Measurements from ENCODE around the gene KNDC1. TPM values are rescaled to one million over a fixed set of nuclear protein-coding genes. Genes with fewer than 3 reads are reported as not detected.
A peak's percentile ranks its signal among the peaks of the same experiment; 100 is the strongest.

Gene KNDC1
- total and polyA plus RNA-seq, 10 of the 15 experiments (the other 5 are each of a cell fraction or from before 2014, with no cell fraction given): 0.03 to 0.11 (median 0.05) TPM; not detected in 7

GRCh38 chr10:133123746-133124356 lies 36.2 kb upstream of the KNDC1 start:
- in situ Hi-C loops (cut with MboI) (no loop called here), intact Hi-C loops (cut with micrococcal nuclease; ENCODE audit: unreplicated experiment) (no loop called here)
- SMC1A ChIA-PET (ENCODE audit: uncharacterized antibody, unreplicated experiment): no interaction called here
- H3K4me1 ChIP-seq (ENCODE audit: control insufficient read depth, insufficient read depth, low read length): no peaks in the 10 kb centered on the region
- TF ChIP-seq YY1 (IDR thresholded peaks at IDR 0.05; ENCODE audit: low read depth, low read length) (no peak), RB1 (IDR thresholded peaks at IDR 0.05; ENCODE audit: borderline replicate concordance) (no peak), MLLT1 (IDR thresholded peaks at IDR 0.05) (no peak), ZNF217 (IDR thresholded peaks at IDR 0.05) (no peak)
- no TSS peak for BruUV-seq (replicated peaks)
- H3K4me3 ChIP-seq: no peak overlapping the region
- no peak overlapping the region for H3K4me2 ChIP-seq (ENCODE audit: control insufficient read depth, insufficient read depth)
- DNase-seq (ENCODE audit: low read depth, low spot score) (no peak), FAIRE-seq (no peak), ATAC-seq (no peak)
- no peaks in the 10 kb centered on the region; the same call in 2 of the 3 replicates for H3K9me3 ChIP-seq (replicated peaks; ENCODE audit: control insufficient read depth, insufficient read depth, low read length)
- H3K9ac ChIP-seq (ENCODE audit: control insufficient read depth, insufficient read depth, low read length): no peak overlapping the region
- no peak overlapping the region for H2AFZ ChIP-seq (ENCODE audit: control insufficient read depth, low read depth, low read length)
- no peaks in the 10 kb centered on the region for H3K79me2 ChIP-seq (ENCODE audit: control insufficient read depth, insufficient read depth, low read length)
- RAD21 ChIA-PET (ENCODE audit: unreplicated experiment): no interaction called here
- no peak overlapping the region for H3K27ac ChIP-seq (ENCODE audit: control insufficient read depth, insufficient read depth)
- POLR2A ChIA-PET: no interaction called here
- CTCF ChIA-PET: no interaction called here
- WGBS (ENCODE audit: insufficient coverage, insufficient replicate concordance, low lambda C conversion rate, missing lambda C conversion rate): 70% methylated on average over 22 of the region's 23 CpGs
- H3K36me3 ChIP-seq (ENCODE audit: control insufficient read depth in 2 of 2, insufficient read depth in 2 of 2, low read length in 1 of 2): no peaks in the 10 kb centered on the region
- no peaks in the 10 kb centered on the region for H4K20me1 ChIP-seq (ENCODE audit: control insufficient read depth, insufficient read depth)
- no peaks in the 10 kb centered on the region for H3K27me3 ChIP-seq (replicated peaks in 1 of 2; ENCODE audit: control insufficient read depth in 2 of 2, insufficient read depth in 2 of 2, low read length in 1 of 2)

DNA sequence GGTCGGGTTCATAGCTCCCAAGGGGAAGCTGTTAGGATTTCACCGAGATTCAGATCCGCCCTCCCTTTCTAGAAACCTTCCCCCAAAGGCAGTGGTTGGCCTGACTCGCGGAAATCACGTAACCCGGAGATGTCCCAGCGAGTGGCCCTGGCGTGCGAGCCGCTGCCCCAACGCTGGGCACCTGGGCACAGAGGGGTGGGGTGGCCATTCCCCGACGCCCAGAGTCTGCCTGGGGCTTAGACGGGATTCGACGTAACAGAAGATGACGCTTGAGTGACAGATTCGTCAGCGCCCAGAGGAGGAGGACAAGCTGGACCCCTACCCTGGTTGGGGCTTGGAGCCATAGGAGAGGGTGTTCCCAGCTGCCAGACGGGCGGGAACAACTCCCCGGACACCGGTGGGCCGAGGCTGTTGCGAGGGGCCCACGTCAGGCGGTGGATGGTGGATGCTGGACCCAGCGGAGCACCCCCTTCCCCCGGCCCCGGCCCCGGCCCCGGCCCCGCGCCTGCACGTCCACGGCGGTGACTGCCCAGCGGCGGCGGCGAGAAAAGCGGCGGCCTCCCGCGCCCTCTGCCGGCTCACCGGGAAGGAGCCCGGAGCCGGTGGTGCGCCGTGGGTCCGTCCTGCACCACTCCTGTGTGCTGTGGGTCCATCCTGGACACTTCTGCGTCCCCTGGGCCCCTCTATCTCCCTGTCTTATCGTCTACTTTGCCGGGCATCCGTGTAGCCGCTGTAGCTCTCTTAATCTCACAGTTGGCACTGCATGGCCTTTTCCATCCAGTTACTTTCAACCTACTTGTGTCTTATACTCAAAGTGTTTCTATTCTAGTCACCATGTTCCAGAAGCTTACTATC lies 35.4 kb upstream of the KNDC1 start:
- in situ Hi-C loops (cut with MboI) (no loop called here), intact Hi-C loops (cut with micrococcal nuclease; ENCODE audit: unreplicated experiment) (no loop called here)
- DNase-seq (ENCODE audit: low read depth, low spot score) (no peak), ATAC-seq (peak; percentile 24; the same call in 1 of the 3 replicates), FAIRE-seq (no peak)
- no peaks in the 10 kb centered on the region for H3K4me1 ChIP-seq (ENCODE audit: control insufficient read depth, insufficient read depth, low read length)
- H2AFZ ChIP-seq (ENCODE audit: control insufficient read depth, low read depth, low read length): no peak overlapping the region
- H3K27ac ChIP-seq (ENCODE audit: control insufficient read depth, insufficient read depth): no peak overlapping the region
- no peaks in the 10 kb centered on the region; the same call in 2 of the 3 replicates for H3K9me3 ChIP-seq (replicated peaks; ENCODE audit: control insufficient read depth, insufficient read depth, low read length)
- TF ChIP-seq MYB (IDR thresholded peaks at IDR 0.05; ENCODE audit: borderline replicate concordance, low read depth, low read length) (no peak), POLR2AphosphoS5 (IDR thresholded peaks at IDR 0.05; ENCODE audit: low read length) (no peak)
- TF ChIP-seq, protein P1, sequence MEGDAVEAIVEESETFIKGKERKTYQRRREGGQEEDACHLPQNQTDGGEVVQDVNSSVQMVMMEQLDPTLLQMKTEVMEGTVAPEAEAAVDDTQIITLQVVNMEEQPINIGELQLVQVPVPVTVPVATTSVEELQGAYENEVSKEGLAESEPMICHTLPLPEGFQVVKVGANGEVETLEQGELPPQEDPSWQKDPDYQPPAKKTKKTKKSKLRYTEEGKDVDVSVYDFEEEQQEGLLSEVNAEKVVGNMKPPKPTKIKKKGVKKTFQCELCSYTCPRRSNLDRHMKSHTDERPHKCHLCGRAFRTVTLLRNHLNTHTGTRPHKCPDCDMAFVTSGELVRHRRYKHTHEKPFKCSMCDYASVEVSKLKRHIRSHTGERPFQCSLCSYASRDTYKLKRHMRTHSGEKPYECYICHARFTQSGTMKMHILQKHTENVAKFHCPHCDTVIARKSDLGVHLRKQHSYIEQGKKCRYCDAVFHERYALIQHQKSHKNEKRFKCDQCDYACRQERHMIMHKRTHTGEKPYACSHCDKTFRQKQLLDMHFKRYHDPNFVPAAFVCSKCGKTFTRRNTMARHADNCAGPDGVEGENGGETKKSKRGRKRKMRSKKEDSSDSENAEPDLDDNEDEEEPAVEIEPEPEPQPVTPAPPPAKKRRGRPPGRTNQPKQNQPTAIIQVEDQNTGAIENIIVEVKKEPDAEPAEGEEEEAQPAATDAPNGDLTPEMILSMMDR (IDR thresholded peaks at IDR 0.05 in 2 of 3, conservative IDR thresholded peaks at IDR 0.05 in 1 of 3; ENCODE audit: control insufficient read depth in 2 of 3, extremely low read depth in 1 of 3, insufficient read depth in 1 of 3, low read depth in 3 of 3, low read length in 3 of 3): peak in 2 of 3 experiments; percentile 14 to 15; a peak in 2 of 6 replicates
- ChIA-PET CTCF (no interaction called here), POLR2A (no interaction called here), RAD21 (ENCODE audit: unreplicated experiment) (no interaction called here), SMC1A (ENCODE audit: uncharacterized antibody, unreplicated experiment) (no interaction called here)
- no peak overlapping the region for H3K9ac ChIP-seq (ENCODE audit: control insufficient read depth, insufficient read depth, low read length)
- H3K79me2 ChIP-seq (ENCODE audit: control insufficient read depth, insufficient read depth, low read length): no peaks in the 10 kb centered on the region
- no peaks in the 10 kb centered on the region for H3K36me3 ChIP-seq (ENCODE audit: control insufficient read depth in 2 of 2, insufficient read depth in 2 of 2, low read length in 1 of 2)
- no peak overlapping the region for H3K4me2 ChIP-seq (ENCODE audit: control insufficient read depth, insufficient read depth)
- no peaks in the 10 kb centered on the region for H3K27me3 ChIP-seq (replicated peaks in 1 of 2; ENCODE audit: control insufficient read depth in 2 of 2, insufficient read depth in 2 of 2, low read length in 1 of 2)
- no peaks in the 10 kb centered on the region for H4K20me1 ChIP-seq (ENCODE audit: control insufficient read depth, insufficient read depth)
- H3K4me3 ChIP-seq: no peak overlapping the region
- BruUV-seq (replicated peaks): no TSS peak
- WGBS (ENCODE audit: insufficient coverage, insufficient replicate concordance, low lambda C conversion rate, missing lambda C conversion rate): 65% methylated on average over 39 of the region's 58 CpGs
